Peyer's patch (tissue), 4 donors: Measurements from ENCODE around the gene GALM.

Experiments
- POLR2A ChIP-seq, 2 donors: fragments of 450-650 bp; IDR thresholded peaks; one replicate each; pipeline ENCODE4 v1.5.1; 2017; ENCODE audit warnings: antibody characterized with exemption in 2 of 2, mild to moderate bottlenecking in 2 of 2, moderate library complexity in 2 of 2
- TF ChIP-seq, protein P1 (sequence below), 6 experiments: fragments of 450-650 bp in 4 of 6; fragments of 200-600 bp in 2 of 6; sonication (generic) in 1 of 6; IDR thresholded peaks; one replicate each; pipeline ENCODE4 v1.5.1; 2017 to 2019; ENCODE audit warnings: antibody characterized with exemption in 6 of 6, mild to moderate bottlenecking in 3 of 6, moderate library complexity in 1 of 6

DNA sequence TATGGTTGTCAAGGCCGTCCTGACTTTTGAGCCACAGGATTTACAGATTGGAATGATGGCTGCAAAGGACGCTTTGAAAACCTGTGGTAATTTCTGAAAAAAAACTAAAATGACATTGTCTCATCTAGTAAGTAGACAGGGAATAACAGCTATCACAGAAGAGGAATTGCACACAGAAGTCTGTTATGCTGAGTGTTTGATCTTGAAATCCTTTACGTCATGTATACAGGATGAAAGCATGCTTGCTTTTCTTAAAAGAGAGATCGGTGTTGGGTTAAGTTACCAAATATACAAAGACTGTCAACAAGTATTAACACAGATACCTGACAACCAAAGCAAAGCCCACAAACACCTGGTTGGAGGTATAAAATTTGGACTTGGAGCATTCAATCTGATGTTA is 97.8 kb downstream of the GALM start:
- TF ChIP-seq, protein P1, sequence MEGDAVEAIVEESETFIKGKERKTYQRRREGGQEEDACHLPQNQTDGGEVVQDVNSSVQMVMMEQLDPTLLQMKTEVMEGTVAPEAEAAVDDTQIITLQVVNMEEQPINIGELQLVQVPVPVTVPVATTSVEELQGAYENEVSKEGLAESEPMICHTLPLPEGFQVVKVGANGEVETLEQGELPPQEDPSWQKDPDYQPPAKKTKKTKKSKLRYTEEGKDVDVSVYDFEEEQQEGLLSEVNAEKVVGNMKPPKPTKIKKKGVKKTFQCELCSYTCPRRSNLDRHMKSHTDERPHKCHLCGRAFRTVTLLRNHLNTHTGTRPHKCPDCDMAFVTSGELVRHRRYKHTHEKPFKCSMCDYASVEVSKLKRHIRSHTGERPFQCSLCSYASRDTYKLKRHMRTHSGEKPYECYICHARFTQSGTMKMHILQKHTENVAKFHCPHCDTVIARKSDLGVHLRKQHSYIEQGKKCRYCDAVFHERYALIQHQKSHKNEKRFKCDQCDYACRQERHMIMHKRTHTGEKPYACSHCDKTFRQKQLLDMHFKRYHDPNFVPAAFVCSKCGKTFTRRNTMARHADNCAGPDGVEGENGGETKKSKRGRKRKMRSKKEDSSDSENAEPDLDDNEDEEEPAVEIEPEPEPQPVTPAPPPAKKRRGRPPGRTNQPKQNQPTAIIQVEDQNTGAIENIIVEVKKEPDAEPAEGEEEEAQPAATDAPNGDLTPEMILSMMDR (IDR thresholded peaks at IDR 0.05): no peak
- TF ChIP-seq POLR2A (IDR thresholded peaks at IDR 0.05): no peak
